ENCODE results near the gene CEP57L1. TPM values are rescaled to one million over a fixed set of nuclear protein-coding genes. Genes with fewer than 3 reads are reported as not detected.

Gene CEP57L1
- total and polyA plus RNA-seq, 4 donors = 8.5 to 21.9 (median 13.4) TPM

DNA sequence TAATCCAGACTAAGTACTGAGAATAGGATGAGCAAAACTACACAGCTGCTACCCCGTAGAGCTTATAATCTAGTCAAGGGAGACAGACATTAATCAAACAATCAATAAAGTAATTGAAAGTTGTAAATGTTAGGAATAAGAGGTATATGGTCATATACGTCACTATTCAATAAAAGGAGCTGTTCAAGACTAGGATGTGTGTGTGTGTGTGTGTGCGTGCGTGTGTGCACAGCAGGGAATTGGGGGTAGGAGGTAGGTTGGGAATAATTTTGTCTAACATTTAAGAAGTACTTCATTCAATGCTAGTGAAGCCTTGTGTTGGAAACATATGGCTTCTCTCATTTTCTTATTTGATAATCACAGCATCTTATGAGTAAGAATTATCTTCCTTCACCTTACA lies 42.5 kb upstream of the CEP57L1 start:
- no peak for ATAC-seq (ENCODE audit: low FRiP score)
- Histone ChIP-seq H3K36me3 (ENCODE audit: control insufficient read depth in 1 of 2, insufficient read depth in 2 of 2, low read length in 1 of 2) (no peaks in the 10 kb centered on the region), H3K27me3 (ENCODE audit: control insufficient read depth in 1 of 2, insufficient read depth in 2 of 2, low read length in 1 of 2) (no peaks in the 10 kb centered on the region), H3K4me3 (ENCODE audit: low read length in 2 of 2) (no peak overlapping the region), H3K9me3 (ENCODE audit: control insufficient read depth, low read length) (no peaks in the 10 kb centered on the region), H3K27ac (ENCODE audit: low read depth in 1 of 2, low read length in 2 of 2) (no peak overlapping the region), H3K4me1 (ENCODE audit: control insufficient read depth in 1 of 2, insufficient read depth in 2 of 2, low read length in 2 of 2) (peaks cover 4 to 8% of the 10 kb centered on the region in 2 donors)
- WGBS, 2 donors = 94 to 96% methylated on average over 4 of the region's 4 CpGs
- DNase-seq = no peak
- intact Hi-C loops (cut with DNase I) = no loop called here

GRCh38 chr6:109053336-109053735 lies 42.0 kb upstream of the CEP57L1 start:
- H3K4me3 ChIP-seq (ENCODE audit: low read length in 2 of 2) = no peak overlapping the region
- no peaks in the 10 kb centered on the region for H3K36me3 ChIP-seq (ENCODE audit: control insufficient read depth in 1 of 2, insufficient read depth in 2 of 2, low read length in 1 of 2)
- DNase-seq (no peak), ATAC-seq (ENCODE audit: low FRiP score) (no peak)
- peaks cover 4 to 11% of the 10 kb centered on the region in 2 donors for H3K4me1 ChIP-seq (ENCODE audit: control insufficient read depth in 1 of 2, insufficient read depth in 2 of 2, low read length in 2 of 2)
- no peaks in the 10 kb centered on the region for H3K27me3 ChIP-seq (ENCODE audit: control insufficient read depth in 1 of 2, insufficient read depth in 2 of 2, low read length in 1 of 2)
- intact Hi-C loops (cut with DNase I) = no loop called here
- no peaks in the 10 kb centered on the region for H3K9me3 ChIP-seq (ENCODE audit: control insufficient read depth, low read length)
- H3K27ac ChIP-seq (ENCODE audit: low read depth in 1 of 2, low read length in 2 of 2) = no peak overlapping the region
- WGBS, 2 donors = 93 to 95% methylated on average over 2 of the region's 2 CpGs

- Histone ChIP-seq H3K4me3 (ENCODE audit: low read length in 2 of 2) (no peak overlapping the region), H3K4me1 (ENCODE audit: control insufficient read depth in 1 of 2, insufficient read depth in 2 of 2, low read length in 2 of 2) (peaks cover 8 to 11% of the 10 kb centered on the region in 2 donors), H3K27ac (ENCODE audit: low read depth in 1 of 2, low read length in 2 of 2) (no peak overlapping the region), H3K9me3 (ENCODE audit: control insufficient read depth, low read length) (no peaks in the 10 kb centered on the region), H3K36me3 (ENCODE audit: control insufficient read depth in 1 of 2, insufficient read depth in 2 of 2, low read length in 1 of 2) (no peaks in the 10 kb centered on the region), H3K27me3 (ENCODE audit: control insufficient read depth in 1 of 2, insufficient read depth in 2 of 2, low read length in 1 of 2) (no peaks in the 10 kb centered on the region)
- DNase-seq (no peak), ATAC-seq (ENCODE audit: low FRiP score) (peak; percentile 31)
- 88 to 94% methylated on average over 1 of the region's 1 CpG for WGBS, 2 donors
- intact Hi-C loops (cut with DNase I) = no loop called here
Observed at GRCh38 chr6:109055771-109056235, 39.5 kb upstream of the CEP57L1 start.

DNA sequence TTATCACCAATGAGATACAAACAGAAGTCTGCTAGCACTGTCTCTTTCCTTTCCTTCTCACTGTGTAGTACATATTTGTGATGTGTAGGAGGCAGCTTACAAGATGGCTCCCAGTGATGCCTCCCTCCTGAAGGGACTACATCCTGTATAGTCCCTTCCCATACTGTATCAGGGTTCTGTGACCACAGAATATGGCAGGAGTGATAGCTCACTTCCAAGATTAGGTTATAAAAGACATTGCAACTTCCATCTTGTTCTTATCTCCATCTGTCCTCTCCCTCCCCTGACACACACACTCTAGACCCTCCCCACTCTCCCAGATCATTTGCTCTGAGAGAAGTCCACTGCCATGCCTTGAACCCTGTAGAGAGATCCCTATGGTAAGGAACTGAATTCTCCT lies 38.6 kb upstream of the CEP57L1 start:
- intact Hi-C loops (cut with DNase I) = no loop called here
- H3K4me1 ChIP-seq (ENCODE audit: control insufficient read depth in 1 of 2, insufficient read depth in 2 of 2, low read length in 2 of 2) = peaks cover 8 to 11% of the 10 kb centered on the region in 2 donors
- no peaks in the 10 kb centered on the region for H3K9me3 ChIP-seq (ENCODE audit: control insufficient read depth, low read length)
- no peak overlapping the region for H3K4me3 ChIP-seq (ENCODE audit: low read length in 2 of 2)
- no peak for ATAC-seq (ENCODE audit: low FRiP score)
- H3K27me3 ChIP-seq (ENCODE audit: control insufficient read depth in 1 of 2, insufficient read depth in 2 of 2, low read length in 1 of 2) = no peaks in the 10 kb centered on the region
- H3K27ac ChIP-seq (ENCODE audit: low read depth in 1 of 2, low read length in 2 of 2) = no peak overlapping the region
- H3K36me3 ChIP-seq (ENCODE audit: control insufficient read depth in 1 of 2, insufficient read depth in 2 of 2, low read length in 1 of 2) = no peaks in the 10 kb centered on the region
- no peak for DNase-seq

GRCh38 chr6:109058620-109059019 lies 36.7 kb upstream of the CEP57L1 start:
- DNase-seq (no peak), ATAC-seq (ENCODE audit: low FRiP score) (no peak)
- Histone ChIP-seq H3K36me3 (ENCODE audit: control insufficient read depth in 1 of 2, insufficient read depth in 2 of 2, low read length in 1 of 2) (no peaks in the 10 kb centered on the region), H3K27ac (ENCODE audit: low read depth in 1 of 2, low read length in 2 of 2) (no peak overlapping the region), H3K4me1 (ENCODE audit: control insufficient read depth in 1 of 2, insufficient read depth in 2 of 2, low read length in 2 of 2) (peaks cover 6 to 11% of the 10 kb centered on the region in 2 donors), H3K4me3 (ENCODE audit: low read length in 2 of 2) (no peak overlapping the region), H3K9me3 (ENCODE audit: control insufficient read depth, low read length) (no peaks in the 10 kb centered on the region), H3K27me3 (ENCODE audit: control insufficient read depth in 1 of 2, insufficient read depth in 2 of 2, low read length in 1 of 2) (no peaks in the 10 kb centered on the region)
- intact Hi-C loops (cut with DNase I) = no loop called here
- 46 to 50% methylated on average over 2 of the region's 2 CpGs for WGBS, 2 donors

DNA sequence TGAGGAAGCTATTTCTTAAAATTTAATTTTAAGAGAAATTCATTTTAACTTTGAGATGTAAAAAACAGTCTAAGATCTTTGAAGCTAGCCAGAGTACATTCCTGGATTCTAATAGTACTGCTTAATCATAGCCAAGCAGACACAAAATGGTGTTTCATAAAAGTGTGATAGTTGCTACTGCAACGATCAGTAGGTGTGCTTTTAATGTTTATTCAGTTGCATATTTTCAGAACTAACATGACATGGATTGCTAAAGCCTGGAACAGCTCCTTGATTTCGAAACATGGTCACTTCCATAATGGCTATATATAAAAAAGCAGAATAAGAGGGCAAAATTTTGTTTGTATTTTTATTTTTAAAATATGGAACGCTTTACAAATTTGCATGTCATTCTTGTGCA lies 36.2 kb upstream of the CEP57L1 start:
- 60 to 68% methylated on average over 3 of the region's 3 CpGs for WGBS, 2 donors
- no peaks in the 10 kb centered on the region for H3K9me3 ChIP-seq (ENCODE audit: control insufficient read depth, low read length)
- DNase-seq (no peak), ATAC-seq (ENCODE audit: low FRiP score) (no peak)
- H3K4me1 ChIP-seq (ENCODE audit: control insufficient read depth in 1 of 2, insufficient read depth in 2 of 2, low read length in 2 of 2) = peaks cover 6 to 11% of the 10 kb centered on the region in 2 donors
- no peak overlapping the region for H3K4me3 ChIP-seq (ENCODE audit: low read length in 2 of 2)
- H3K36me3 ChIP-seq (ENCODE audit: control insufficient read depth in 1 of 2, insufficient read depth in 2 of 2, low read length in 1 of 2) = no peaks in the 10 kb centered on the region
- intact Hi-C loops (cut with DNase I) = no loop called here
- no peaks in the 10 kb centered on the region for H3K27me3 ChIP-seq (ENCODE audit: control insufficient read depth in 1 of 2, insufficient read depth in 2 of 2, low read length in 1 of 2)
- H3K27ac ChIP-seq (ENCODE audit: low read depth in 1 of 2, low read length in 2 of 2) = no peak overlapping the region

- peak; percentile 61 for ATAC-seq (ENCODE audit: low FRiP score)
- Histone ChIP-seq H3K36me3 (ENCODE audit: control insufficient read depth in 1 of 2, insufficient read depth in 2 of 2, low read length in 1 of 2) (no peaks in the 10 kb centered on the region), H3K9me3 (ENCODE audit: control insufficient read depth, low read length) (no peaks in the 10 kb centered on the region), H3K27ac (ENCODE audit: low read depth in 1 of 2, low read length in 2 of 2) (no peak overlapping the region), H3K27me3 (ENCODE audit: control insufficient read depth in 1 of 2, insufficient read depth in 2 of 2, low read length in 1 of 2) (no peaks in the 10 kb centered on the region), H3K4me1 (ENCODE audit: control insufficient read depth in 1 of 2, insufficient read depth in 2 of 2, low read length in 2 of 2) (peaks cover 6 to 11% of the 10 kb centered on the region in 2 donors), H3K4me3 (ENCODE audit: low read length in 2 of 2) (no peak overlapping the region)
- 46 to 55% methylated on average over 4 of the region's 4 CpGs for WGBS, 2 donors
- no peak for DNase-seq
- intact Hi-C loops (cut with DNase I) = loop anchor here in 1 of 2 donors (5.0 kb wide), 1 partner anchor 227 kb away; no protein-coding TSS in a partner anchor
Observed at GRCh38 chr6:109059571-109060021, 35.7 kb upstream of the CEP57L1 start.

- DNase-seq (no peak), ATAC-seq (ENCODE audit: low FRiP score) (no peak)
- no peak overlapping the region for H3K27ac ChIP-seq (ENCODE audit: low read depth in 1 of 2, low read length in 2 of 2)
- H3K9me3 ChIP-seq (ENCODE audit: control insufficient read depth, low read length) = no peaks in the 10 kb centered on the region
- H3K27me3 ChIP-seq (ENCODE audit: control insufficient read depth in 1 of 2, insufficient read depth in 2 of 2, low read length in 1 of 2) = no peaks in the 10 kb centered on the region
- WGBS, 2 donors = 48 to 55% methylated on average over 2 of the region's 2 CpGs
- H3K36me3 ChIP-seq (ENCODE audit: control insufficient read depth in 1 of 2, insufficient read depth in 2 of 2, low read length in 1 of 2) = no peaks in the 10 kb centered on the region
- no peak overlapping the region for H3K4me3 ChIP-seq (ENCODE audit: low read length in 2 of 2)
- intact Hi-C loops (cut with DNase I) = loop anchor here in 1 of 2 donors (5.0 kb wide), 1 partner anchor 228 kb away; no protein-coding TSS in a partner anchor
- peaks cover 6 to 11% of the 10 kb centered on the region in 2 donors for H3K4me1 ChIP-seq (ENCODE audit: control insufficient read depth in 1 of 2, insufficient read depth in 2 of 2, low read length in 2 of 2)
Observed at GRCh38 chr6:109060571-109060970, 34.7 kb upstream of the CEP57L1 start.

GRCh38 chr6:109062216-109062615 lies 33.1 kb upstream of the CEP57L1 start:
- no peak overlapping the region for H3K4me3 ChIP-seq (ENCODE audit: low read length in 2 of 2)
- no peak overlapping the region for H3K27ac ChIP-seq (ENCODE audit: low read depth in 1 of 2, low read length in 2 of 2)
- no peaks in the 10 kb centered on the region for H3K36me3 ChIP-seq (ENCODE audit: control insufficient read depth in 1 of 2, insufficient read depth in 2 of 2, low read length in 1 of 2)
- intact Hi-C loops (cut with DNase I) = loop anchor here in 1 of 2 donors (5.0 kb wide), 1 partner anchor 230 kb away; no protein-coding TSS in a partner anchor
- no peak for ATAC-seq (ENCODE audit: low FRiP score)
- H3K9me3 ChIP-seq (ENCODE audit: control insufficient read depth, low read length) = no peaks in the 10 kb centered on the region
- no peaks in the 10 kb centered on the region for H3K27me3 ChIP-seq (ENCODE audit: control insufficient read depth in 1 of 2, insufficient read depth in 2 of 2, low read length in 1 of 2)
- H3K4me1 ChIP-seq (ENCODE audit: control insufficient read depth in 1 of 2, insufficient read depth in 2 of 2, low read length in 2 of 2) = peaks cover 4 to 5% of the 10 kb centered on the region in 2 donors
- WGBS, 2 donors = 88 to 95% methylated on average over 5 of the region's 5 CpGs
- no peak for DNase-seq

Data from aorta (tissue), 5 donors.